ENCODE measurements around the gene TBL1X.

The TBL1X gene

DNA sequence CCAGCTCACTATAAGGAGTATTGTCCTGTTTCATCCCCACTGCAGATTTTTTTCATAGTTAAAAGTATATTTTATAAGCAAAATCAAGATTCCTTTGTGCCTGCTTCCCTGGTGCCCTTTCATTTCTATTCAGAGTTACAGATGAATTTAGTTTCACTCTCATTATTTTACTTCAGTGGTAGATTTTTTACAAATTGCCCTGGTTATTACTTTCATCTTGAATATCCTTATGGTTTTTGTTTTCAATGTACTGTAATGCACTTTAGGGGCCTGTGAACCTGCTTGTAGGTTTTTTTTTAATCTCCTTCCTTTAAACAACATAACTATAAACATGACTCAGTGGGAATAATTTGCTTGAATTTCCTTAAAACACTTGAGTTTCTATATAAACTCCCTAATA is 174.0 kb downstream of the TBL1X start:
- DNase-seq = no peak

DNA sequence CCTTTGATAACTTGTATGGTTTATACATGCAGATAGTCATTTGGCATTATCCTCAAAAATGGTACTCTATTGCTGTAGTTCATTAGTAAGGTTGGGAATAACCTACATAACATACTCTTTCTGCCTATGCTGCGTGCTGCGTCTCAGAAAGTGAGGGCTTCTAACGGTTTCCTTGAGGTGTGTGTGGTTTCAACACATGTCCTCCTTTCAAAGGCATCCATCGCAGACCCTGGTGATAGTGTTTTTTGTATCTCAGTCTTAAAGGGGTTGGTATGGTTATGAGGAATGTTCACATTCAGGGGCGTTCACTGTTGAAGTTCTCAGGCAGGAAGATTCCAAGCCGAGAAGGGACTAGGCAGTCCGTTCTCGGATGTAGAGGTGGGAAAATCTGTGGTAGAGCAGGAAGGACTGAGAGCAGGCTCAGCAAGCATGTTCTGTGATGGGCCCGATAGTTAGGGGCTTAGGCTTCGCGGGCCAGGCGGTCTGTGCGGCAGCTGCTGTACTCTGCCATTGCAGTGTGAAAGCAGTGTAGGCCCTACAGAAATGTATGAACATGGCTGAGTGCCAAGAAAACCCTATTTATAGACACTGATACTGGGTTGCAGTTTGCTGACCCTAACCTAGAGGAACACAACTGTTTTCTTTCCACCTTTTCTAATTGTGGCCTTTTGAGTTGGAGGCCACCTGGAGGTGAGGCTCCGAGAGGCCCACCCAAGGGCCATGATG is 177.6 kb downstream of the TBL1X start:
- no peak for DNase-seq

DNA sequence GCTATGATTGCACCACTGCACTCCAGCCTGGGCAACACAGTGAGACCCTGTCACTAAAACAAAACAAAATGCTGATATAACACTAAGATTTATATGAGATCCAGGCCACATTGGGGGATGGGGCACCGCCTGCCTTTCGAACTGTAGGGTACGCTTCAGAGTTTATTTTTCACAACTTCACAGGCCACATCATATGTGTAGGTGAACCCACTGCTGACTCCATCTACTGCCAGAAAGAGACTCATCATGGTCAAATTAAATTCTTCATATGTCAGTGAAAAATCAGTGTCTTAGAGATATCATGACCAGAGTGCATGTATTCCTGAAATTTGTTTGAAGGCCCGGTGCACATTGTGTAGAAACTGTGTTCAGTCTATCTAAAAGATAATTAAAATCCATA is 178.9 kb downstream of the TBL1X start:
- DNase-seq = no peak

DNA sequence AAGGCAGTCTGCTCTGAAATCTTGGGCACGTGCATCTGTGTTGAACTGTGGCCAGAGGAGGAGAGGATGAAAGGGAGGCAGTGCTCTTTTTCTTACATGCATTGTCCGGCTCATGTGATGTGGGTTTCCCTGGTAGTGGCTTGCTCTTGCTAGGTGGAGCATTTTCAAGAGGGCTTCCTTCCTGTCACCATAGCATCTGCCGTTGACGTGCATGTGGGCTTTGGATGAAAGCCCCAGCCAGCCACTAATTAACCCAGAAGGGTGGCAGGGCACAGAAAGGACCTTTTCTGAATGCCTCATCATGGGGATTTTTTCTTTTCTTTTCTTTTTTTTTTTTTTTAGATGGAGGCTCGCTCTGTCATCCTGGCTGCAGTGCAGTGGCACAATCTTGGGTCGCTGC is 179.5 kb downstream of the TBL1X start:
- DNase-seq = no peak

DNA sequence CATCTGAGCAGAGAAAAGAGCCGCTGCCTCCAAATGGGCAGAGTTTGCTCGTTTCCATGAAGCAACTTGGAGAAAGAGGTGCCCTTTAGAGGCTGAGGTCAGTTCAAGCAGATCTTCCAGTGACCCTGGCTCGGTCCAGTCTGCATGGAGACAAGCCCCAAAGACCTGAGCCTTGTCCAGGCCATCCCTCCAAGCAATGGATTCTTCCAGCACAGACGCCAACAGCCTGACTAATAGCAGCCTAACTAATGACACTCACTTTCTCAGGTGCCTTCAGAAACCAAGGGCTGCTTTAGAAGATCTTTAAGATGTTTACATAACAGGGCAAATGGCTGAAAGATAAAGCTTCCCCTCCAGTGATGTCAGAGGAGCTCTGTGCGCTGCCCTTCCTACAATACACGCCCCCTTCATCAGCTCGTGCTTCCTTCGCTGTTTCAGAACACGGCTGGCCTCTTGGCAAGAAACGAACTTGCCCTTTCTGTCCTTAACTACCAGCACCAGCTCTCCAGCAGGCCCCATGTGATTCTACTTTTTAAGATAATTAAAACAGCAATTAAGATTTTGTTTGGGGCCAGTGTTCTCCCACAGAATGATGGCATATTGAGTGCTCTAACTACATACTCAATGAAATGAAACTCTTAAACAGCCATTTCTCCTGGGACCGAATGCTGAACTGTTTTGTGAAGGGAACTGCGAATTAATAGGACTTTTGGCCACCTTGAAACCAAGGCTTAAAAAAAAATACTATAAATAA is 181.8 kb downstream of the TBL1X start:
- DNase-seq = no peak

DNA sequence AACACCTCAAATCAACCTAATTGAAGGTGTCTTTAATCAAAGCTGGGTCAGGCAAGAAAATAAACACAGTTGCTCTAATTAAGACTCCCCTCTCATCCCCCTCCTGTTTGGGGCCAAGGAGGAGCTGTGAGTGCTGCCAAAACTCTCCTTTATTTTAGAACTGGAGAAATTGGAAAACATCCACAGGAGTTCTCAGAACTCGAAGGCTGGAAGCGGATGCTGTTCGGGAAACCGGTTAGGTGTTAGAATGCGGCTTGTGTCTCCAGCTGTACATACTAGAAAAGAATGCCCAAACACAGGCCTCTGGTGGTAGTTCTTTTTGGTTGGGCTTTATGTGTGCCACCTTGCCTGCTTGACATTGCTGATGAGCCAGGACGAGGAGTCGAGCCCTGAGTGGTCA is 182.6 kb downstream of the TBL1X start:
- DNase-seq = no peak

DNA sequence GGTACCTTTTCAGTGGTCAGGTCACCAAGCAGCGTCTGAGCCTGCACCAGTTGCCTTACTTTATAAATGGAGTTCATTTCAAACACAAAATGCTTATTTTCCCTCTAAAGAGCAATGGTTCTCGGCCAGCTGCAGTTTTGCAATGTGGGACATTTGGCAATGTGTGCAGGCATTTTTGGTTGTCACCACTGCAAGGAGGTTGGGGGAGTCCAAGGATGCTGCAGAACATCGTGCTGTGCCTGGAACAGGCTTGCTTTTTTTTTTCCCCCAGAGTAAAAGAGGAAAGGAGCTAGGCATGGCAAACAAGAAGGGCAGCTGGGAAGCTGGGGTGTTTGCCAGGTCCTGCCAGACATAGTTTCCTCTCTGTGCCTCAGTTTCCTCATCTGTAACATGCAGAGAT is 185.2 kb downstream of the TBL1X start:
- no peak for DNase-seq

DNA sequence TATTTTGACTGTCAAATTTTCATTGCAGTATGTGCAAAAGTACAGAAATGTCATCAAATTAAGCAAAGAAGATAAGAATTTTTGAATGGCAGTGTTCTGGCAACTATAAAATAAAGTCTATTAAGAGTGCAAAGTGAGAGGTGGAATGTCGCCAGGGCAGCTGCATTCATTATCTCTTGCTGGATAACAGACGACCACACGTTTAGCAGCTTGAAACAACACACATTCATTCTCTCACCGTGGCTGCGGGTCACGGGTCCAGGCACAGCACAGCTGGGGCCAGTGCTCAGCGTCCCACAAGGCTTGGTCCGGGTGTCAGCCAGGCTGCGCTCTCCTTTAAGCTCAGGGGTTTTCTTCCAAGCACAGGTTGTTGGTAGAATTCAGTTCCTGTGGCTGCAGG is 186.9 kb downstream of the TBL1X start:
- no peak for DNase-seq

DNA sequence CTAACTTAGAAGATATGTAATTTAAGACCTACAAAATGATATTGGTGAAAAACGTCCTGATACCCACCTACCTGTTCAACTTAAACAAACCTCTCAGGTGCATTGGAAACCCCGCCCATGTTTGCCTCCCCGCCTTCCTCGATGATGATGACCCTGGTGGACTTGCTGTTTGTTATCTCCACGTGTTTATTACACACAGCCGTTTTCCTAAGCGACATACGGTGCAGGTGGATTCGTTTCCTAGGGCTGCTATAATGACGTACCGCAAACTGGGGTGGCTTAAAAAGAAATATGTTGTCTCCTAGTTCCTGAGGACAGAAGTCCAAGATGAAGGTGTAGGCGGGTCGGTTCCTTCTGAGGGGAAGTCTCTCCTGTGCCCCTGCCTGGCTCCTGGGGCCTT is 190.1 kb downstream of the TBL1X start:
- DNase-seq = no peak

DNA sequence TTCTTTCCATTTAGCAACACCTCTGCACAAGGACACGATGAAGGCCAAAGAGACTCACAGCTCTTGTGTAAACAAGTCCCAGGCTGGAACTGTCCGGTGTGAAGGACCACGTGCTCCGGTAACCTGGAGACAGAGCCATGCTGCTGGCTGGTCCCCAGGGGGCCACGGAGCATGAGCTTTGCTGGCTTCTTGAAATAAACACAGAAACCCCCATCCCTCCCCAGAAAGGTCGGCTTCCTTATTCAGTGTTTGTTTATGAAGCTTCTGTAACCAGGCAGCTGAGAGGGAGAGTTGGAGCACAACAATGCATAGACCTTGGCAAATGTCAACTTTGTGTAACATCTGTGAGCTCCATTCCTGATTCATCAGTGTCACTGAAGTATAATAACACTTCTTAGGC is 191.4 kb downstream of the TBL1X start:
- DNase-seq = no peak

DNA sequence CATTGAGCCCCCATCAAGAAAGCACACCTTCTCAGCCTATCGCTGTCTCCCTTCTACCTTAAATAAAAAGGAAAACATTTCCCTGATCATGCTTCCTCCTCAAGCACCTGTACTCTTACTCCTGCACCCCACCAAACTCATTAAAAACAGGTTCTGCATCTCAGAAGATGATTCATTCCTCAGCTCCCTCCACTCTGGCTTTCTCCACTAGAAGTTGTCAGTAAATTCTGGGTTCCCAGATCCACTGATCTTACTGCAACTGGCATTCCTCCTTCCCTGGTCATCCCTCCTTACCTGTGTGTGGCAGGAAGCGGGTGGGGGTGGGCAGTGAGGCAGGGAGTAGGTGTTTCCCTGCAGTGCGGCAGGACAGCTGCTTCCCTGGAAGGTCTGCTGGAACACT is 192.0 kb downstream of the TBL1X start:
- no peak for DNase-seq

DNA sequence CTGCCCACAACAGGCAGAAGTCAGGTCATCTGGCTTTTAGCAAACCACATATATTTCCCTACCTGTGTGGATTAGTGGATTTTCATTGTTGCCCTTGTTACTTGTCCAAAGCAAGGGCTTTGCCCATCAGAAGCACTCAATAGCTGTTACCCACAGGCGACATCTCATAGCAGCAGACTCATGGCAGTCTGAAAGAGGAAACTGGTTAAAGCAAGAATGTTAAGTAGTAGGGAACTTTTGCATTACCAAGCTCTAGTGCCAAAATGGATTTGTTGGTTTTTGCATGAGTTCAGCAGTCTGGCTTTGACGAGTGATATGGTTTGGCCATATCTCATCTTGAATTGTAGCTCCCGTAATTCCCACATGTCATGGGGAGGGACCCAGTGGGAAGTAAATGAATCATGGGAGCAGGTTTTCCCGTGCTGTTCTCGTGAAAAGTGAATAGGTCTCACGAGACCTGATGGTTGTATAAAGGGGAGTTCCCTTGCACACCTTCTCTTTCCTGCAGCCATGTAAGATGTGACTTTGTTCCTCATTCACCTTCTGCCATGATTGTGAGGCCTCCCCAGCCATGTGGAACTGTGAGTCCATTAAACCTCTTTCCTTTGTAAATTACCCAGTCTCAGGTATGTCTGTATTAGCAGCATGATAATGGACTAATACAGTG is 192.9 kb downstream of the TBL1X start:
- DNase-seq = no peak

DNA sequence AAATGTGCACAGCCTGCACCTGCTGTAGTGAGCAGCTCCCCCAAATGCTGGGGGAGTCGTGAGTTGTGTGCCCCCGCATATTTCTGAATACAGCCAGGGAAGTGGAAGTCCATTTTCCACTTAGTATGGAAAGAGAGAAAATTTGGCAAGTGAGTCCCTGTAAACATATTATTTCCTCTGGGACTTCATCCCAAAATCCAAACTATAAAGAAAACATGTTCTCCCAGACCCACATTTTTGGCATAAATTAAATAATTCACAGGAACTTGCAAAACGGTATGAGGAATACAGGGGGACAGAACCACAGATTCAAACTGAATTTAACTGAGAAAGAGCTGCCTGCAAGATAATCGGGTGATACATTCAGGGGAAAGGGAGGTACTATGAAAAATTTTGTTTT is 193.6 kb downstream of the TBL1X start:
- DNase-seq = no peak

DNA sequence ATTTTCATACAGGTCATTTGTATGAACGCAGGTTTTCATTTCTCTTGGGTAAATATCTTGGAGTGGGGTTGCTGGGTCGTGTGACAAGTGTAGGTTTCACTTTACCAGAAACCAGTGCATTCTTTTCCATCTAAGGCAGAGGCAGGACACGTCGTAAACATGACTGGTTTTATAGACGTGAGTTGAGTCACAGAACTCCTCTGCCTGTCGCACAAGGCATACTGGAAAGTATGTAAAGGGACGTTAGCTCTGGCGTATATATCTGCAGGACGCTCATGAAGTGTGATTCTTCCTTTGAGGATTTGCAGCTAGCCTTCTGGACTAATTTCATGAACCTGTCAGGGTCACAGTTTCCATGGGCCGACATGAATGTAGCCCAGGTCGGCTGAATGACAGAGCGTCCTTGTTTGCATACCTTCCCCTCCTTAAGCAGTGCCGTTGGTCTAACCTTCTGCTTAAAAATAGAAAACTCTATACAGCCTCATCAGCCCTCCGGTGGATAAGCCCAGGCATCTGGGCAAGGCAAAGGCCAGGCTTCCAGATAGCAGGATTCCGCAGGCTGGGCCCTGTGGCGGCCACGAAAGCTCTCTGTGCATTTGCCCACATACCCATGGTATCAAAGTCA is 194.8 kb downstream of the TBL1X start:
- no peak for DNase-seq

DNA sequence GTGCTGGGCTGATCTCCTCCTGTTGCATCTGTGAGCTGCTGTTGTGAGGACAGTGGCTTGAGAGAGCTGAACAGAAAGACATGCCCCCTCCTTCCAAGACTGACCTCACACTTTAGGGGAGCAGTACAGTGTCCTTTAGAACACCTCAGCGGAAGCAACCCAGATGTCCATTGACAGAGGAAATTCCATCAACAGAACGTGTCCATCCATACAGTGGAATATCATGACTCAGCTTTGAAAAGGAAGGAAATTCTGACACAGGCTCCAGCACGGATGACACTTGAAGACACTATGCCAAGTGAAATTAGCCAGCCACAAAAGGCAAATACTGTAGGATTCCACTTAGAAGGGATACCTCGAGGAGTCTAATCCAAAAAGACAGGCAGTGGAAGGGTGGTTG is 197.3 kb downstream of the TBL1X start:
- DNase-seq = no peak

DNA sequence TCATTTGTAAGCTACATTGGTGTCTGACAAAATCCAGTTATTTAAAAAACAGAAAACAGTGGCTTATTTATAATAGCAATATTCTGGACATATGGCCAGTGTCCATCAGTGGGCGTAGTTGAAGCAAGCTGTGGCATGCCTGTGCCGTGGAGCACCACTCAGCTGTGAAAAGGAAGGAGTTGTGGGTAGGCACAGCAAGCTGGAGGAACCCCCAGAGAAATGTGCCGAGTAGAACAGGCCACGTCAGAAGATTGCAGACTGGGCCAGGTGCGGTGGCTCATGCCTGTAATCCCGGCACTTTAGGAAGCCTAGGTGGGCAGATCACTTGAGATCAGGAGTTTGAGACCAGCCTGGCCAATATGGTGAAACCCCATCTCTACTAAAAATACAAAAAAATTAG is 198.4 kb downstream of the TBL1X start:
- no peak for DNase-seq

DNA sequence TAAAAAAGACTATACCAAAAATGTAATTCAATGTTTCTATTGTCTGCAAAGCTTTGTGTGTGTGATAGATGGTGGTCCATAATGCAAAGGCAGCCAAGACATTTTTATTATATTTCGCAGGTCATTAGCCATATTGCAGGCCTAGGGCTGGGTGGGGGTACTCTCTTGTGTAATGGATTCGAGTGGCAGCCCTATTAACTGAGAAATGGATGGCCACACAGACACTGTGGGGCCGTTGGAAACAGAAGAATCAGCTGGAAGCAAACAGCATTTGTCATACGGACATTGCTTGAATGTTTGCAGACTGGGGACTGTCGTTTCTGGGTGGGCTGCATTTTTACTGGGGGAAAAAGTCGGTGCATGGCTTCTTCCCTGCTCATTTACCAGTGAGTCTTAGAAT is 199.4 kb downstream of the TBL1X start:
- DNase-seq = no peak

DNA sequence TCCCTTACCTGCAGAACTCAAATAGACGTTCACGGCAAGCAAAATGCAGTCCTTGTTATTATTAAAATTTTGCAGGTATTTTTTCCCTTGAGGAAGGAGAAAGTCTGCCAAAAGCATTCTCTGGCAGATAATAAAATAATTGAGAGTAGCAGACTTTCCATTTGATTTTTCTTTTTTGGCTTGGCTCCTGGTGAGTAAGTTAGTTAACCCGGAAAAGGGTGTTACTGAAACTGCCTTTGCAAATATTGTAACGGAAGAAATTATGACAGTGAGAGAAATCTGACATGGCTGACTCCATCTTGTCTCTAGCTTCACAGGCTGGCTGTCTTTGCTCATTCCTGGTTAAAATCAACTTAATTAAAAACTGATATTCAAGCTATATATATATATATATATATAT is 200.3 kb downstream of the TBL1X start:
- no peak for DNase-seq

DNA sequence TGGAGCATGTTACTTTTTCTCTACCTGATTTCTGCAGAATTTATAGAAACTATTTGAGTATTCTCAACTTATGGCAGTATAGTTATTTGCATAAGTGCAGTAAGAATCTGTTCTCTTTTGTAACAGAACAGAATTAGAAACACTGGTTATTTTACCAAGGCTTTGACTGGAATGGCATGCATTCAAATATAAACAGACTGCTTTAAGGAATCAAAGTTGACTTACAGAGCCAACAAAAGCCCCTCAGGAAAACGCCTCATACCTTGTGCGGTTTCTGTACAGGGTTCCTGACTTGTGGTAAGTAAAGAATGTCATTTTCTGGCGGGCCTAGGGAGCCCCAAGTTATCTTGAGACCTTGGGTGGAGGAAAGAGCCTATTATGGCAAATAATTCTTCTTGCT is 203.7 kb downstream of the TBL1X start:
- DNase-seq = no peak

DNA sequence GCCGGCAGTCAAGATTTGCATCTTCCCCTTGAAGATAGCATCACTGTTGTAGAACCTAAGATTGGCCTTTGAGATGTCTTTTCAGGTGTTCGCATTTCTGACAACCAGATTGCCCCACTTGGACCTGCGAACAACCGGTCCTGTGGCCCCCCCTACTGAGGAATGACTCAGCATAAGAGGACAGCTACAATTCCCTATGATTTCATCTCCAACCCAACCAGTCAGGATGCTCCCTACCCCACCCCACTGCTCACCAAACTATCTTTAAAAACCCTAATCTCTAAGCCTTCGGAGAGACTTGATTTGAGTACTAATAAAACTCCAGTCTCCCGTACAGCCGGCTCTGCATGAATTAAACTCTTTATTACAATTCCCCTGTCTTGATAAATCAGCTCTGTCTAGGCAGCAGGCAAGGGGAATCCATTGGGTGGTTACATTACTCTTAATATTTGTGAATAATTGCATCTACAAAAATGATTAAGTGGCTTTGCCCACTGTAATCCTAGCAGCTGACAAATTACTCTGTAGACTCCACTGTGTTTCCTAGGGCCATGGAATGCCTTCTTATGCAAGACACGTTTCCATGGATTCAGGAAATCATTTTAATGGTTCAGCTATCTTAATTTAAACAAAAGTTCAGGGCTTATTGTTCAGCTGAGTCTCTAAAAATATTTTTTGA is 205.4 kb downstream of the TBL1X start:
- DNase-seq = no peak

DNA sequence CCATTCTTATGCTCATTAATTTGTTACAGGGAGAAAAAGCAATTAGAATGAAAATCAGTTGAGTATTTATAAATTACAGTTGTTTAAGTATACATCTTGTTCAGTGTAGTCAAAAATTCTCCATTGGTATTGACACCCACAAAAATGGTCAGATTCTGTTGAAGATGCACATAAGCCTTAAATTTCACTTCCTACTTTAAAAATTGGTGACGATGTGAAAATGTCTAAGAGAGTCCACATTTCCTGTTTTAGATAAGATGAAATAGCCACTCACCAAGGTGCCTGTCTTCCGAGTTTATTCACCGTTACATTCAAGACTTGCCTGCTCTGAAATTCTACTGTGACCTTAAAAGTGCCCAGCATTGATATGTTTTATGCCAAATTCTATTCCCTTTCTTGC is 207.1 kb downstream of the TBL1X start:
- DNase-seq = no peak

DNA sequence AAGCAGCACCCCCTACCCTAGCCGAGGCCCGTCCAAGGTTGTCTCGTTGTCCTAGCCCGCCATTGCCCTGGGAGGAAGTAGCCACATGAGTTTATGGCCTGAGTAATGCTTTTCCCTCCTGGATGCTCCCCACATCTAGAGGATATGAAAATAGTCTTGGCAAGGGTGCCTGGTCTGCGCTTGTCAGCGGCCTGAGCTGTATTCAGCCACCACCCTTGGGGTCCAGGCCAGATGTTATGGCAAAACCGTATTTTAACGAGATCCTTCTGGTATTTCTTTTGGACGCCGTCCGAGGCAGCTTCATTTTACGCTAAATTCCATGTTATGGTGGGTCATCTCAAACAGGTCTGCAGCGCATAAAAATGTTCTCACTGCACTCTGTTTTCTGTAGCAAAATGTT is 211.4 kb downstream of the TBL1X start:
- no peak for DNase-seq

DNA sequence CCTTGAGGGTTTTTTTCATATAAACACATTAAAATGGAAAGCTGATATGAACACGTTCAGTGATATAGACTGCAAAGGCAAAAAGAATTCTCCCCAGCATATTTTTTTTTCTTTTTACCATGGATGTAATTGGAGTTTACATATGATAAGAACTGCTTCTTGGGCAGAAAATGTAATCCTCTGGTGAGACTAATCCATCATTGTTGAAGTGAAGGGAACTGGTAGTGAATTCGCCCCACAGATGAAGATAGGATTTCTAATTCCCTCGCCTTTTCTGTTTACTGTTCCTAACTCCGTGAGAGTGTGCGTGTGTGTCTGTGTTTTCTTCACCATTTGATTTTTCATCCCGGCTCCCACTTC is 211.9 kb downstream of the TBL1X start:
- no peak for DNase-seq
